GM19463 (cell line): Measurements from ENCODE around the gene STK24.
"Not testable (repeated sequence)": the region's sequence is repeated elsewhere in the genome, so short reads cannot be mapped to it uniquely, and the experiment has no call there.

Experiments used
- ATAC-seq: cut with Tn5 transposase; IDR thresholded peaks from one replicate; pipeline ENCODE4 v1.9.1; 2021; ENCODE audit warnings: mild to moderate bottlenecking, moderate library complexity; ENCODE audit not compliant: unreplicated experiment

STK24 gene

DNA sequence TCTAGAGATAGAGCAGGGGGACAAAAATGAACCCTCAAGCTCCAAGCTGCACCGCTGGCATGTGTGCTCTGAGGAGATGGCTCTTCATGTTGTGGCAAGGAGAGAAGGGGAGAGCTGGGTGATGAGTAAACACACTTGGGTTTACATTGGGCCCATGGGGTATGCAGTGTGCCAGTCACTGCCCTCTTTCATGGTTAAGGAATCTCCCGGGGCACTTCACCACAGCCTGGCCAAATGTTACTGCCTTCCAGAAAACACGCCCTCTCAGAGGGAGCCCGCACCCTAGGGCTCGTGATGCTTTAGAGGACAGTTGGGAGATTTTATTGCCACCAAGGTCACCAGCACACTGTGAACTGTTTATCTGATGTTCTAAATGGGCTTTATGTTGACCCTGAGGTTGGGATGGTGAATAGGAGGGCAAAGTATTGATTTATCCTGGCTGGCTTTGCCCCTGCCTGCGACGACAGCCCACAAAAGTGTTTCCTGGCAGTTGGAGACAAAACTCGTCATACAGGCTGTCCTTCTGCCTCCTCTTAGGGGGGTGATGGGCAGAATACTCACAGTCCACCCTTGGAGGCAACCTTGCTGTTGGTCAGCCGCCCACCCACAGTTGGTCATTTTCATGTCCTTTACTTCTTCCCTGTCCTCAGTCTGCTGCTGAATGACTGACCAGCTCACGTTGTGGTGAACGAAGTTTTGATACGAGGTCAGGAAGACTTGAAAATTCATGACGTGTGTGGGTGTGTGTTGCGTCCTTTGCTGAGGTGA is 156.9 kb downstream of the STK24 start:
- ATAC-seq: no peak

DNA sequence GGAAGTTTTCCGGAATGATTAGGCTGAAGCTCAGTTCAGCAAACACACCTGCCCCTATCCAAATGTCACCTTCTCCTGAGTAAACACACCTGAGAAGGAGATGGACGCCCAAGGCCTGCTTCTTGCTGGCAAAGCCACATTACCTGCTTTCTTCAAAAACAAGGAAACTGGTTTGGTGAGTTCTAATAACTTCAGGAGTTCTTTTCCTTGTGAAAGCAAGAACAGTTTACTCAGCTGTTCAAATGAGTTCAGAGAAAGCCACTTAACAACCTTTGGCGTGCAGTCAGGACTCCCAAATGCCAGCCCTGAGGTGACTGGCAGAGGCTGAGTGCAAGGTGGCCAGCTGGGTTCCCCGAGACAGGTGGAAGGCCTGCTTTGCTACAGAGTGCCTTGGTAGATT is 160.5 kb downstream of the STK24 start:
- no peak for ATAC-seq

DNA sequence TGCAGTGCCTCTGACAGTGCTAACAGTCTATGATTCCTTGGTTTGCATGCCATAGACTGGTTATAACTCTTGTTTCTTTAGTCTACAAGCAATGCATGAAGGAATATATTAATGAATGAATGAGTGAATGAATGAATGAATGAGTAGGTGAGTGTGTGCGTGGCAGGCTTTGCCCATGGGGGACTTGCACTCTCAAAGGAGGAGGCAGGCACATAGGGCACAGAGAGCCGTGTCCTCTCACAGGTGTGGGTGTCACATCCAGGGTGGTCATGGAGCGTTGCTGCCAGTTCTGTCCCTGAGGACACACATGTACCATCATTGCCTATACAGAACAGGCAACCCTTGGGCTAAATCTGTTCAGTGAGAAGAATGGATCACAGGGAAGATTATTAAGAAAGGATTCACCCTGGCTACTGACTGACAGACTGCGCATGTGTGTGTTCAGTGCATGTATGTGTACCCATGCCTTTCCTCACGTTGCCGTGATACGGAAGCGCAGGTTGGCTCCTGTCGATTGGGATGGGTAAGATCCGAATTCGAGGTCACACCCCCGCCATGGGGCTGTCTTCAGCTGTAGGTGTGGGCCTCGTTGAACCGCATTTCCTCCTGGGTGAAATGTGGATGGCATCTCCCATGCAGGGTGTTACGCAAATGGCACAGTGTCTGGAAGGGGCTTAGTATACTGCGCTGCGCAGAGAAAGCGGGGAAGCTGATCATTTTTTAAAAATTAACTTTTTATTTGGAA is 161.4 kb downstream of the STK24 start:
- ATAC-seq: no peak

DNA sequence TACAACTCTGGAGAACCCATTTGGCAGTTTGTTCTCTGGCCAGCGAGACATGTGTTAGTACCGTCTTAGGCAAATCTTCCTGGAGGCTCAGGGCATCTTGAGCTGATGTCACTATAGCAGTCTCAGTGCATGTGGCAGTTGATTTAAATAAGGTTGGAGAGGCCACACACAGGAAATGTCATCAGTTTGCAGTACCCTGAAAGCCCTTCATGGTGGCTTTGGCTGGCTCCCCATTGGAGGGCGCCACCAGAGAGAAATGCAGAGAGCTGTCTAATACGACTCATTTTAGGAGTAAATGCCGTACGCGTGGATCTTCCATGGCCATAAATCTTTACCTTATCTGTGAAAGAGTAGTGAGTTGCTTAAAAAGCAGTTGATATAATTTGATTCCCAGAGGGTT is 163.1 kb downstream of the STK24 start:
- ATAC-seq: no peak

DNA sequence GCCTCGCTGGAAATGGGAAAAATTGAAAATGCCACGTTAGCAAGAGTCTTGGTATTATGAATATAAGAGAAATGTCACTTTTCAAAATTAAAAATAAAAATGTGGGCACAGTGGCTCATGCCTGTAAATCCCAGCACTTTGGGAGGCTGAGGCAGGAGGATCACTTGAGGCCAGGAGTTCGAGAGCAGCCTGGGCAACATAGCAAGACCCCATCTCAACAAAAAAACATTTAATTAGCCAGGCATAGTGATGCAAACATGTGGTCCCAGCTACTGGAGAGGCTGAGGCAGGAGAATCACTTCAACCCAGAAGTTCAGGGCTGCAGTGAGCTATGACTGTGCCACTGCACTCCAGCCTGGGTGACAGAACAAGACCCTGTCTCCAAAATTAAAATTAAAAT is 163.6 kb downstream of the STK24 start:
- ATAC-seq: not testable (repeated sequence)

DNA sequence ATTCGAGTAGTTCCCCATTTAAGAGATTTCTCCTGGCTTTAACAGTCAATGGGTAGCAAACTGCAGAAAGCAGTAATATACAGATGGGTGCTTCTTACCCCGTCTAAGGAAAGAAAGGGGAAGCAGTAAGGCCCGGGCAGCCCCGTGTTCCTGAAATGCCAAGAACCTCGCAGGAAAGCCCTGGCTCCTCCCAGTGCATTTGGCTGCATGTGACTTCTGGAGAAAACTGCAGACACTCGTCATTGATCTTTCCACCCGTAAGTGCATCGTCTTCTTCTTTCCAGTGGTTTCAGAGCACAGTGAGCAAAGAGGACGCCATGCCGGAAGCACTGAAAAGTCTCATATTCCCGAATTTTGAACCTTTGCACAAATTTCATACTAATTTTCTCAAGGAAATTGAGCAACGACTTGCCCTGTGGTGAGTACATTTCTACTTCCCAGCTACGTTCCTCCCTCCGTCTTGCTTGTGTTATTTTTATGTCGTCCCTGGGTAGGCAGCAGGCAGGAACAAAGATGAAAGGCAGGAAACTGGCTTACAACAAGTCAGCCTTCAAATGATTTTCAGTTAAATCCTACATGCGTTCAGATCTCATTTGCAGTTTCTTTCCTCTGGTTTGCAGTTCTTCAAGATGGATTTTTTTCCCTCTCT is 165.2 kb downstream of the STK24 start:
- no peak for ATAC-seq

DNA sequence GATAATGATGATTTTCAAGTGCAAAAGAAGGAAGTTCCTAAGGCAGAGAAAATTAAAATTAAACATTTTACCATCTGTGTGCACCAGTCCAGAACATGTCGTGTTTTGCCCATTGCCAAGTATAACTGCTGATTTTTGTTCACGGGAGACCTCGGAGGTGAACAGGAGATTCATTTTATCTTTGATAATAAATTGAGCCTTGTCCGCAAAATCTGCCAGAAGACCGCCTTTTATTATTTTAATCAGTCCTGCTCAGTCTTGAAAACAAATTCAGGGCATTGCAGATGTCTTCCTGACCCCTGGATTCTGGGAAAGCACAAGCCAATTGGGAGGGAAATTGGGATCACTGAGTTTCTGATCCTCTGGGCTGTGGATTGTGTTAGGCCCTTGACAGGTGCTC is 165.9 kb downstream of the STK24 start:
- ATAC-seq: no peak

DNA sequence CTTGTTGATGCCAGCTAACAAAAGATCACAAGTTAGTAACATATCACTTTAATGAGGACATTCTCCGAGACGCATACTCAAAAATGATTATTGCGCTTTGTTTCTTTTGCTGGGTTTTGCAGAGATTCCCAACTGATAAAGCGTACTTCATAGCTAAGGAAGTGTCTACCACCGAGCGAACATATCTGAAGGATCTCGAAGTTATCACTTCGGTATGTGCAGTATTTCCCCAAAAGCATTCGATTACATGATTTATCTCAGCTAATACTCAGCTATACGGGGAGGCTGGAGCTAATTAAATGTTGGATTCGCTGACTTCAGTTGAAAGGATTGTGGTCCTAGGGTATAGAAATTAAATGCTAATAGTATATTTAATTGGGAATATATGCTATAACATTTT is 166.3 kb downstream of the STK24 start:
- no peak for ATAC-seq

DNA sequence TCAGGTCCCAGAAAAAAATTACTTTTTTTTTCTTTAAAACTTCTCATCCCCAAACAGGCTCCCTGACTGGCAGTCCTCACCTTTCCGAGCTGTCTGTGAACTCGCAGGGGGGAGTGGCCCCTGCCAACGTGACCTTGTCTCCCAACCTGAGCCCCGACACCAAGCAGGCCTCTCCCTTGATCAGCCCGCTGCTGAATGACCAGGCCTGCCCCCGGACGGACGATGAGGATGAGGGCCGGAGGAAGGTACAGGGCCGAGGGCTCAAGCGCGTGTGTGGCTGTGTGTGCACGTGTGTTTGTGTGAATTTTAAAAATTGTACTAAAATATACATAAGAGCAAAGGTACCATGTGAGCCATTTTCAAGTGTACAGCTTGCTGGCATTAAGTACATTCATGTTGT is 167.6 kb downstream of the STK24 start:
- no peak for ATAC-seq

DNA sequence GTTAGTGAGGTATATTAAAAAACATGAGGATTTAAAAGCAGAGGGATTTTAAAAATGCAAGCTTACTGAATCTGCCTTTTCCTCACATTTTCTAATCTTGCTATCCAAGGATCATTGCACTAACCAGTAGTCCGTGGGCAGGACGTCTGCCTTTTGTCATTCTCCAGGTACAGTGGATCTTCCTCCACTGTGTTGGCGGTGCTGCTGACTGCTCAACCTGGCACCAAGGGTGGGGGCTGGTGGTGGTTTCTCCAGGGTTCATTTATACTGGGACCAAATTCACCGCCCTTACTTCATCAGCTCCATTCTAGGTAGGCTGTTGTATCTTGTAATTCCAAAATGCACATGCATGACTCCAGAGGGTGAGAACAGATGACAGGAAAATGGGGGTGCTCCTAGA is 169.3 kb downstream of the STK24 start:
- ATAC-seq: no peak

DNA sequence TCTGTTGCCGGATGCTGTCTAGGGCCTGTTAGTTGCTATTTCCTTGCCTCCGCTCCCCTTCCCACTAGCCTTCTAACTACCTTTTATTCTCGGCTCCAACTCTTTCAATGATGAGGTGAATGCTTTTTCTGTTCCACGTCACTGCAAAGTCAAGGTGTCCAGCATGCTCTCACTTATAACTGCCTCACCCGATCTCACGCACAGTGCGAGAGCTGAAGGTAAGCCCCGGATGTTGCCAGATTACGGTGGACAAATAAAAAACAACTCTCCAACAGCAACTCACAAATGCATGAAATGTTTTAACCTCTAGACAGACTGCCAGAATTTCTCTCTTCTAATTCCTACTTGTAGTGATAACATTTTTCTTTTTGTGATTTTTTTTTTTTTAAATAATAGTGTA is 169.9 kb downstream of the STK24 start:
- no peak for ATAC-seq

DNA sequence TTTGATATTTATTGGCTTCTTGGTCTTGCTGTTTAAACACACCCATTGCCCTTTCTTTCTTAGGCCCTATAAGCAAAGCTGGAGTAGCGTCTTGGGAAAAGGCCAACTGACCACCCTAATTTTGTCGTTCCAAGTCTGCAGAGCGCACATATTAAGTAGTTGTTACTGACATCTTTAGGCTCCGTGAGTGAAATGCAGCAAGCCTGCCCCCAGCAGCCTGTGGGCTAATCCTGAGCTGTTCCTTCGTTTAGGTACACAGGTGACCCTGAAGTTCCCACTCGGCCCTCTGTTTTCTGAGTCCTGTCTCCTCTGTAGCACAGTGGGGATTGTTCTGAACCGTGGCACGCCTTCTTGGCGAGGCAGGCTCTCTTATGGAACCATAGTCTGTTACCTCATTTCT is 170.5 kb downstream of the STK24 start:
- ATAC-seq: no peak

DNA sequence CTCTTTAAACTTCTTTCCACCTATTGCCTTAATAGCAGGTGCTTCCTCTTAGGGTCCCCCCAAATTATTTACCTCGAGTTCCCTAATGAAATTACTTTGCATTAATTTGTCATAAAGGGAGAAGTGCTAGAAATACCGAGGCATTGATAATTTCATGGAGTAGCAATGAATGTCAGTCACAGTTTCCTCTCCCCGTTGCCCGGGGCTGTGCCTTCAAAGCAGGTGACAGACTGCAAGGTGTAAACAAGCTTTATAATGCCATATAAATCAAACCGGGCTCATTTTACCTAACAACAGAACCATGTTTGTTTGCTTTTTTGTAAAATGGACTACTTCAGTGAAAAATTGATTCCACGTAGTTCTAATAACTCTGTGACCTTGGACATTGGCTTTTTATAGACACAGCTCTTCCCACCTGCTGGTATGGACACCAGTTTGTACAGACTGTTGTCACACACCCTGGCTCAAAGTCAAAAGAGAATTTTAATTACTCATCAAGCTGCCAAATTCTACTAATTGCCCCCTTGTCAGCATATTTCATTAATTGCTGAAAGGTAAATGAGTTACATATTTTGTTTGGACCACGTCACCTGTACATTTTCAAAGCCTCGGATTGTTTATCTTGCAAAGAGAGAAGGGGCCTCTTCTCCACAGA is 171.1 kb downstream of the STK24 start:
- no peak for ATAC-seq

DNA sequence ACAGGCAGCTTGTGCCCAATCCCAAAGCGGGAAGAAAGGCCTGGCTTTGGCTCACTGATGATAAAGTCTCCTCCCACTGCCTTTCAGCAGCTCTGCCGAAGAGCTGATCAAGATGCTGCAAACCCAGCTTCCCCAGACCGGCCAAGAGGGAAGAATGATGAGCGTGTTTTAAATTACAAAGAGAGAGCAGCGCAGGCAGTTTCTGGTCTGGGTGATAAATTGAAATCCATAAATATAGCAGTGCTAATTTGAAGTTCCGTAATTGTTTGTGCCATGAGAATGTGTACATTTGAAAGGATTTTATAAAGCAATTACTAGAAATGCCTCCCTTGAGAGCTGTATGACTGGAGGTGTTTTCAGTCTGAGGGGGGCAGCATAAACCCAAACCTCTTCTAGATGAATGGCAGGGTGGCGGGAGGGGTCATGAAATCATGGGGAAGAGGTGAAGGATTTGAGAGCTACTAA is 171.8 kb downstream of the STK24 start:
- no peak for ATAC-seq

DNA sequence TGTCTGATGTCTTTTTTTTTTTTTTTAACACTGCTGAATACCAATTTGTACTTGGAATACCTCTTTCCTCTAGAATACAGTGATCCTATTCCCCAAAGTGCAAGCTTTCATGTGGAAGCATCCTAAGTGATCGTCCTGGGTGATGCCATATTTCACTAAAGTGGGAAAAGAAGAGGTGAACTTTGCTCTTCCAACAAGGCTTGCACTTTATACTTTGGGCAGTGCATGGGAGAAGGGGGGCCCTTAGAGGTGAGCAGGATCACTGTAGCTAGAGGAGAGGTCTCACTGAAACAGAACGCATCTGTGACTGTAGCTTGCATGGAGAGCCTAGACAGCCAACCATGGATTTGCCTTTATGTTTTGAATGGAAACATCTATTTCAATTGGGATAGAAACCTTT is 173.8 kb downstream of the STK24 start:
- ATAC-seq: no peak

DNA sequence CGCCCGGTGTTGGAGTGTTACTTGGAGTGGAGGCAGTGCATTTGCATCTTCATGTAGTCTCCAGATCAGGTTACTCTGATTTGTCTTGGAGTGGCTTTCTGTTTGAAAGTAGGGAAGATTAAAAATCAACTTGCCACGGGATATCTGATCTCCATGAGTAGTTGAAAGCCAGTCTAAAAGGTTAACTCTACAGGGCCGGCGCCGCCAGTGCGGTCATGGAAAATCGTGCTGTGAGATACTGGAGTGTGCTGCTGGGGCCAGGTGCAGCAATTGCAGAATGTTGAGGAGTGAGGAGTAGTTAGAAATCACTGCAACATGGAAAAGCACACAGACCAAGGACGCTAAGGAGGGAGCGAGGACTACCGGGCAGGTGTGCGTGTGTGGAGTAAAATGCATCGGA is 175.0 kb downstream of the STK24 start:
- ATAC-seq: no peak

DNA sequence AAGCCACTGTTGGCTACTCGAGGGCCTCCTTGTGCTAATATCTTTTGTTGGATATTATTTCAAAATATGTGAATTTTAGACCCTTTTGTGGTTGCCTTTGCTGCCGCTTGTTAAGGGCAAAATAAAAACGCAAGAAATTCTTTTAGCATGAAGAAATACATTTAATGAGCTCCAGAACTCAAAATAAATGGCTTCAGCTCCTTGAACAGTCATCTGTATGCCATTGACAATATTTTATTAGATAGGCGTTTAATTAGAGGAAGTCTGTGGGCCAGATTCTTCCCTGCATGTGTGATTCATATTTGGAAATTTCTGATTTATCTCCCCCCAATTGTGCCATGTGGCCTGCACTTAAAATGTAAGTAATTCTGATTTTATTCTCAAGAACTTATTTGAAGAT is 177.2 kb downstream of the STK24 start:
- no peak for ATAC-seq

DNA sequence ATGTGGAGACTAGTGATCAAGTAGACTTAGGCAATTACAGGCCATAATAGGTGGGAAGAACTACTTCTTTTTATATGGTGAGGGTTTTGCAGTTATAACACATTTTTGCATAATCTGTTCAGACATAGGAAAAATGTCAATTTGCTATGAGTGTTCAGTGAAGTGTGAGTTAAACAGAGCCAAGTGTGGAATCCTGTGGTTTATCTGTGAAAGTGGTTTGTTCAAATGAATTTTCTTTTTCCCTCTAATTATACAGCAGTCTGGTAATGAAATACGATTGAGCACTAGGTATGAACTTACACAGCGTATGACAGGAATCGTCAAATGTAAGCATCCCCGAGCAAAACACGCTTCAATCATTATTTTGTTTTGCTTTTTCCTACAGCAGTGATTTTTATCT is 178.3 kb downstream of the STK24 start:
- ATAC-seq: no peak

DNA sequence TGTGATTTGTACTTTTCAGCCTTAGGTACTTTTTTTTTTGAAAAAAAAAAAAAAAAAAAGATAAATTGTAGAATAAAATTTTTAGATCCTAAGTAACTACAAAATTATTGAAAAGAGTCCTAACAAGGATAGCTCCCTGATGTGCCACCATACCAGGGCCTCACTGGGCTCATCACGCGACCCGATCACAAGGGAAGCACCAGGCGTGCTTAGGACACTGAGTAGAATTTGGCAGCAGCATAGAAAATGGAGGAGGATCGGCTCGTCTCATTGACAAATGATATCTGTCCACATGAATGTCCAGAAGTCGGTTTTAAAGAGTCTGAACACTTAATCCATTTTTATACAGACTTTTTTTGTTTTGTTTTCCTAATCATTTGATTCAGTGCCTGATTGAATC is 179.0 kb downstream of the STK24 start:
- no peak for ATAC-seq

DNA sequence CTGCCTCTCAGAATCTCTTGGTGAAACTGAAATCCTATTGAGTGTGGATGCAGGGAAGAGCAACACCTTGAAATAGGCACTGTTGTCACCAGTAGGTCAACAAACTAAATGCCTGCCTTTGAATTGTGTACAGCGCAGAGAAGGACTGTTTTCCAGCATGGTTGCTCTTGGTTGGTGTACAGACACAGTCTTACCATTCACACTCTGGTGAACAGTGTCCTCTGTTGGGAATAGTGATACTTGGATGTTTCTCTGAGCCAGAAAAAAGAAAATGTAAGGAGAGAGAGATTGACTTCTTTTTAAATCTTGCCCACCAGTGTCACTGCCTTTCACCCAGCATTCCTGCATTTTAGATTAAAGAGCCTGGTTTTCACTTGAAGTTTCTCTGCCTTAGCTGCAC is 179.7 kb downstream of the STK24 start:
- no peak for ATAC-seq

DNA sequence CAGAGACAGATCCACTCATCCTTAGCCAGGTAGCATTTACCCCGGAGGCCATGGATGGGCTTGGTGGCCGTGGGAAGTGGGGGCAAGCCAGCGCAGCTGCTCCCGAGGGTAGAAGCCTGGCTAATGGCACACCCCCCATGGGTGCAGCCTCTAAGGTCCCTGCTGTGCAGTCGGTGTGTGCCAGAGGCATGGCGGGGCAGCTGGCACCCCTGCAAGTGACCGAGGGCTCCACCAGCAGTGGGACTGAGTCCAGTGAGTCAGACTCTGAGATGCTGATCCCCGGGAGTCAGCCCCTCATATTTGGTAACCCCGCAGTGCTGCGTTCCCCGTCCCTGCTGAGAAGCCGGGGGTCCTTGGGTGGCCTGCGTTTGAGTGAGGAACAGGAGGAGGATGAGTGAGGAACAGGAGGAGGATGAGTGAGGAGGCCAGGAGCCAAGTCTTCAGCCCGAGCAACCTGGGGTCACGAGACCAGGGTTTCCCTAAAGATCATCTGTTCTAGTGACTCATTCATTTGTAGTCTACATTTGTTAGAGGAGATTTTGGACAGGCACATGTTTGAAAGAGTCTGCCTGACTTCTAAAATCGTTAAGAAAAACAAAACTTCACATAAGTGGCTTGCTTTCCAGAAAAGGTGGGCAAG is 180.7 kb downstream of the STK24 start:
- ATAC-seq: no peak
